NCI-H1930 (cell line): ENCODE results near the gene PNMA1.

ENCODE experiments used
- DNase-seq, 2 experiments: peaks; one replicate each; lab custom pipeline; 2025; lab: John Stamatoyannopoulos, UW

The PNMA1 gene

DNA sequence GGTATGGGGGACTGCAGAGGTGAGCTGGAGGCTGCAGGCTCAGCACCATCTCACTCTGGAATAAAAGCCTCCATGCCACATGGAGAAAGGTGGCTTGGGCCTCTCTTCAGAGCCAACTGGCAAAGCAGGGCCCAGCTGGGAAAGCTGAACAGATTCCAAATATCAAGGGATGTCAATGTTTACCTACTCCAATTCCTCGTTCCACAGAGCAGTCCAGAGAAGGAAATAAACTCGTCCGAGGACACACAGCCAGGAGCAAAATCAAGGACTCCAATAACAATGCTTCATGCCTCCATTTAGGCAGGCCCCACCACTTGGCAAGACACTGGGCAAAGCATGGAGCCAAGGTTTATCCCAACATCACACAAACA, 36.3 kb upstream of the PNMA1 start:
- DNase-seq, result no peak

DNA sequence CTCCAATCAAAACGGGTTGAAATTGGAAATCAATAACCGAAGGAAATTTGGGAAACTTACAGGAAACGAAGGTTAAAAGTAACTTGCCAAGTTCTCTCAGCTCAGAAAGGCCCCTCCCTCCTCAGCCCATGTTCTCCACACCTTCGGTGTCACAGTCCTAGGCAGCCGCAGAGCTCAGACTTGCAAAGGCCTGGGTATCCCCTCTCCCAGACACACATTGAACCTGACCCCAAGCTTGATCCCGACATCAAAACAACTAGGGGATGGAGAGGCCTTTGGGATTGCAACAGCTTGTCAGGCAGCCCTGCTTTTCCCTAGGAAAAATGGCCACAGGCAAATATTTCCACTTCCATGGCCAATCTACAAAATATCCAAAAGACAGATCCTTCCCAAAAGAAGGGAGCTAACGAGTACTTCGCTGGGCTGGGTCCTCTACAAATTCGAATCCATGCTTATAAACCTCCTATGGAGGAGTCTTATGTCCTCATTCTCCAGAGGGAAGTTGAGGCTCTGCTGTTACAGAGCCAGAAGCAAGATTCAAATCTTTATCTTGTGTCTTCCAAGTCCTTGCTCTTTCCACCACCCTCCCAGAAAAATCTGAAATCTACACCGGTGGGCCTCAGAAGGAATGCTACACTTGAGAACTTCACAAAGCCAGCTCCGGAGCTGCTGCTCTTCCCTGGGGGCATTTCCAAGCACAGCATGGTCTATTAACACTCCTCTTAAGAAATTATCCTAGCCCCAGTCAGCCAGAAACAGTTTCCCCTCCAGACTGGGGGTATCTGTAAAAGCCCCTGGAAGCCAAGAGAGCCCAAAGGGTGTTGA, 35.7 kb upstream of the PNMA1 start:
- no peak for DNase-seq

DNA sequence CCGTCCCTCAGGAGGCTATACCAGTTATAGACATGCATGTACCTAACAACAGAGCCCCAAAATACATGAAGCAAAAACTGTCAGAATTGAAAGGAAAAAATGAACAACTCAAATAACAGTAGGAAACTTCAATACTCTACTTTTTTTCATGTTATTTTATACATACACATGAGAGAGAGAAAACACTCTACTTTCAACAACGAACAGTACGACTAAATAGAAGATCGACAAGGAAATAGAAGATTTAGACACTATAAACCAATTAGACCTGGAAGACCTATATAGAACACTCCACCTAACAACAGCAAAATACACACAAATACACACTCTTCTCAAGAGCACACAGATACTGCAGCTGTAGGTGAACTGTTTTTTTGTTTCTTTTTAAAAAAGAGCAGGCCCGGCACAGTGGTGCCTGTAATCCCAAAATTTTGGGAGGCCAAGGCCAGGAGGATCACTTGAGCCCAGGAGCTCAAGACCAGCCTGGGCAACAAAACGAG, 34.7 kb upstream of the PNMA1 start:
- no peak for DNase-seq

DNA sequence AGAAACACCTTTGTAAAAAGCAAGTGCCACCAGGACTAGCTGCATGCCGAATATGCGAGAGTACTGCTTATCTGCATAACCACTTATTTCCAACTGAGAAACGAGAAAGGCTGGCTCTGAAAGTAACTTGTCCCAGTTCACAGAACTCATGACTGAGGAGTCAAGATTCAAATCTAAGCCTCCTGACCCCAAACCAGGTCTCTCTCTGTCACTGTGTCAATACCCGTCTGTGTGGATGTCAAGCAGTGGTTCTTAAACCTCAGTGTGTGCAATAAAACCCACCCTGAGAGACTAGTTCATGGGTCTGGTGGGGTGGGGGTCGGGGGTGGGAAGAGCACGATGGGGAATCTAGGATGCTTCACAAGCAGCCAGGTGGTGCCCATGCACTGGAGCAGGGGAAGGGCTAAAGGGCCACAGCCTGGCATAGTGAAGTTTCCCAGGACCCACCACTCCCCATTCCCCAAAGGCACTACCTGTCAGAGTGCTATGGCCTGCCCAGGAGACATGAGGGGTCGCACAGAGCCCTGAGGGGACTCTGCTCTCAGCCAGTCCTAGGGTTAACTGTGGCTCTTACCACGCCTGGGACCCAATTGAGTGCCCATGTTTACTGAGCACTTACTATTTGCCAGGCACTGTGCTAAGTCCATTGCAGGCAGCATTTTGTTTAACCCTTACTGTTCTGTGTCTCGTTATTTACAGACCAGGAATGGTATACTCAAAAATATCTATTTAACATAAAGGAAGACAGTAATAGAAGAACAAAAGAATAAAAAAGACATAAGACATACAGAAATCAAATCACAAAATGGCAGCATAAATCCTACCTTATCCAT, 33.4 kb upstream of the PNMA1 start:
- DNase-seq, result no peak

DNA sequence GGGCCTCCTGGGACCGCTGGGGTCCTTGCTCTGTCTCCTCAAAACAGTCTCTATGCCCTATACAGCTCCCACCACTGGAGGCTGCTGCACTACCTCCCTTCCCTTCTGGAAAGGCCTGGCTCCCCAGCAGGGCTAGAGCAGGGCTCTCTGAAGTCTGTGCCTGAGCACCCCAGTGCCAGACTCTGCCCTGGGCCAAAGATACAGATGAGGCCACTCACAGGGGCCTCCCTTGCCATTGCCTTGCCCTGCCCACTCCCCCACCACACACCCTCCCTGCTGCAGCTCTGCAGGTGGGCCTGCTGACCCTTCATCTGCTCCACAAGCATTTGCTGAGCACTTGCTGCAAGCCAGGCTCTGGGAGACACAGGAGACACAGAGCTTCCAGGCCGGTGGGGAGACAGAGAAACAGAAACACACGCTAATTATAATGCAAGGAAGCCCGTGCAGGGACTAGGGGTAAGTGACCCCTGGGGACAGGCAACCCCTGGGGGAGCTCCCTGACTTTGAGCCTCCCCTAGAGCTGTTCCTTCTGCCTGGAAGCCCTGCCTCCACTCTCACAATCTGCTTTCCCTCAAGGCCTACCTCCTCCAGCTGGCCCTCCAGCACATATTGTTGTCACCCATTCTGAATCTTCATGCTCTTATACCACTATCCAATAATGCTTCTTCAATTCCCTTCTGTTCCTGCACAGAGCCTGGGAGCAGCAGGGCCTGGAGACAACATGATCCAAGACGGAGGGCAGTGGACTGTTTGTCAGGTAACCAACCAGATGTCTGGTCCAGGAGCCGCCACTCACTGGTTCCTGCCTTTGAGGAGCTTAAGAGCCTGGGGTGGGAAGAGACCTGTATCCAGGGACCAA, 32.6 kb upstream of the PNMA1 start:
- no peak for DNase-seq

DNA sequence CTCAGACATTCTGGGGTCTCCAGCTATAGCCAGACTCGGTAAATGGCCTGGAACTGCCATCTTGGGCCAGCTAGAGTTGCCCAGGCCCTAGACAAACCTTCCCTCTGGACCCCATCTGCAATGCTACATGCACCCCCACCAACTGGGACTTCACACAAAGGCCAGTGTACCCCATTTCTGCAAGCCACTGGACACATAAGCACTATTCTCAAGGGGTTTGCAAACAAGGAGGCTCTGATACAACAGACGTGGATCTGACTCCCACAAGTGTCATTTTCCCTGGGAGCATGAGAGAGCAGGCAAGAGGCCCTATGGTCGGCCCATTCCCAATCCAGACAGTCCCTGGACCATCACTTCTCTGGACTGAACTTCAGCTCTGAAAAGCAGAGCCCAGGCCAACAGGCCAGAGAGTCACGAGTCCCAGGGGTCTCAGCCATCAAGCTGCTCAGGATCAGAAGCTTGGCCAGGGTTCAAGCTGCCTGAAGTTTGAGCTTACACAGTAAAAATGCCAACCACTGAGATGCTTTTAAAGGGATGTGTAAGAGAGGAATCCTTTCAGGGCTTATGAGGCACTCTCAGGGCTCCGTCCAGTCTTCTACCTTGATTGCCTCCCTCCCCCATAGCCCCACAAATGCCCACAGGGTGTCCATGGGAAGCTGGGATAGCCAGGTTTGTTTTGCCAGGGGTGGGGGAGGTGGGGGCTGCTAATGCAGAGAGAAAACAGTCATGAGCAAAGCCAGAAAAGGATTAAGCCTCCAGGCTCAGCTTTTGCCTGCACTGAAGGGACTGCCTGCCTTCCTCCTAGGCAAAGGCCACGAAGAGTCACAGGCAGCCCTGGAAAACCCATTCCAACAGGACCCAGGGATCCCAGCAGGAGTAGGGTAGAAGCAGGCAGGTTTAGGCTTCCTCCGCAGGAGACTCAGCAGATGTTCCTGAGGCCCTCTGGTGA, 31.7 kb upstream of the PNMA1 start:
- no peak for DNase-seq

DNA sequence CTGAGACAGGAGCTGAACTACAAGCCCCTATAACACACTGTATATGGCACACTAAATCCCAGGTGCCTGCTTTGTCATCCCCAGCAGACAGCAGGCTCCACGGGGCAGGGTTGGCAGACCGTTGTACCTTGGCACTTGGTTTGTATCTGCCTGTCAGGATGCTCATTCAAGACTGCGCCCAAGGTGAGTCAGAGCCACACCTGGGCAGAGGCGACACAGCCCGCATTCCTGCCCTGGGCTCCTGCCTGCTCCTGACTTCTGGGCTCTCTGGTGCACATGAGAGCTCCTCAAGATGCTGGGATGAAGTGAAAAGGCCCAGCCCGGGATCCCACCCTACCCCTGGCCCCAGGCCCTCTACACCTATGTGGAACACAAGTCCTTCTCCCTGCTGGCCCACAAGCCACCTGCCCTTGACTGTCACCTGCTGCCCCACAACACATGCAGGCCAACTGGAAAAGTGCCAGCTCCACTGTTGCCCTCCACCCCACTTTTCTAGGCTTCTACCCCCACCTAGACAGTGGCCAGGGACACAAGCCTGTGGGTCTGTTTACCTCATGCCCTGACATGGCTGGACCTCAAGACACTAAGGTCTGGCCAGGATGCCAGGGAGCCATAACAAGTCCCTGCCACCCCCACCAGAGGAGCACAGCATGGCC, 30.8 kb upstream of the PNMA1 start:
- no peak for DNase-seq

DNA sequence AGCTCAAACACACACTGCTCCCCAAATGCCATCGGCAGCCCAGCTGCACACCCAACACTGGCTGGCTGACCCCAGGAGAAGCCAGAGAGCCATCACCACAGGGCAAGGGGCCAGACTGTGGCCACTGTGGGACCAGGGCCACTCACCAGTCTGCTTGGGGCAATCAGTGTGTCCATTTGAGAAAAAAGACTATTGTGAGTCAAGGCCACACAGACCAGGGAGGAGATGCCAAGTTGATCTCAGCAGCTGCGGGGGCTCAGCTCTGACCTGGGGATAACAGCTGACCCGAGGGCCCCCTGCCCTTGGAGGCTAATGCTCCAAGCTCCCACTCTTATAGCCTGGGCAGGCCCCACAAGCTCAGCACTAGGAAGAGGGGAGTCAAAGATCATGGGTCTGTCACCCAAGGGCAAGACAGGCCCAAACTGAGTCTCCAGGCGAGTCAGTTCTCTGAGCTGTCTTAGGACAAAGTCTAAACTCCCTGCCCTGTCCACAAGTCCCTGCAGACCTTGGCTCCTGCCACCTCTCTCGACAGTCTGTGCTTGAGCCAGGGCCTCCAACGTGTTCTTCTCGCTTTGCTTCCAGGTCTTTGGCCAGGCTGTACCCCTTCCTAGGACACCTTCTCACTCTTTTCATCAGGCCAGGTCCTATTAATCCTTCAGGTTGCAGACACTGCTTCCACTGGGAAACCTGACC, 30.1 kb upstream of the PNMA1 start:
- DNase-seq, result no peak

DNA sequence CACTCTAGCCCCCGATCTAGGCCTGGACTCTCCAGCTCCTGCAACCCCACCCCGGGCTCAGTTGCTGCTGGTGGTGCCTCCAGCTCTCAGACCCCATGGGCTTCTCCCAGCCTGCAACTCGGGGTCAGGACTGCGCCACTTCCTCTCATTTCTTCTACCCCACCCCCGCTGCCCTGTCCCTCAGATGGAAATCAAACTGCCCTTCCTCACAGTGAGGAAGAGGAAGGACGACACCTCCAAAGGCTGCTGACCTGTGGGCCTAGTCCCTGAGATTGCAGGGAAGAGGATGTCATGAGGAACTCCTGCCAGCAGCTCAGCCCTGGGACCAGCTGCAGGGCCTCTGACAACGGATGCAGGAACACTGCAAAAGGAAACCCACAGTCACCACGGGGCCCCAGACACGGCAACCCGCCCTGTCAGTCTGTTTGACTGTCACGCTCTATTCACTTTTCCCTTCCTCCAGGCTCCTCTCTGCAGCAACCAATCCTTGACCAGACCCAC, 29.3 kb upstream of the PNMA1 start:
- DNase-seq, result no peak

DNA sequence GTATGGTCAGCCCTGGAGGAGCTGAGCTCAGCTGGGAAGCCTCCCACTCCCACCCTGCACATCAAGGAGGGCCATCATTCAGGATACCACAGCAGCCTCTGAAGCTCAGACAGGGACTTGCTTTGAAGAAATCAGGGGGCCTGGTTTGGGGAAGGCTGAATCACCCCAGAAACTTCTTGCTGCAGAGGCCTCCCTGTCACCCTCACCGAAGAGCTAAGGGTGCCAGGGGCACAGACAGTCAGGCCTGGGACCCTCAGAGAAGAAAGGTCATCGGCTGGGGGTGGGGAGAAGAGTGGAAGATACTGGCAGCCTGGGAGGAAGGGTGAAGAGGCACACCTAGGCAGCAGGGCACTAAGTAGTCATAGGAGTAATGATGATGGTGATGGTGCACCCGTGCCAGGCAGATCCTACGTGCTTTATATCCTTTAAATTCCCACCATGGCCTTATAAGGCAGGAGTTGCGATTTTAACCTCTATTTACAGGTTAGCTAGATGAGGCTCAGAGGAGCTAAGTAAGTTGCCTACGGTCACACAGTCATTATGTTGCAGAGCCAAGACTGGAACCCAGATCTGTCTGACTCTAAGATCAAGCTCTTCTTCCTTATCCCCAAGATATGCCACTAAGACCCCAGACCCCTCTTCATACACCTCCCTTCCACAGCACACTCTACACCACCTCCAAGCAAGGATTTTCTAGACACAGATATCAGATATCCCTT, 28.5 kb upstream of the PNMA1 start:
- no peak for DNase-seq

DNA sequence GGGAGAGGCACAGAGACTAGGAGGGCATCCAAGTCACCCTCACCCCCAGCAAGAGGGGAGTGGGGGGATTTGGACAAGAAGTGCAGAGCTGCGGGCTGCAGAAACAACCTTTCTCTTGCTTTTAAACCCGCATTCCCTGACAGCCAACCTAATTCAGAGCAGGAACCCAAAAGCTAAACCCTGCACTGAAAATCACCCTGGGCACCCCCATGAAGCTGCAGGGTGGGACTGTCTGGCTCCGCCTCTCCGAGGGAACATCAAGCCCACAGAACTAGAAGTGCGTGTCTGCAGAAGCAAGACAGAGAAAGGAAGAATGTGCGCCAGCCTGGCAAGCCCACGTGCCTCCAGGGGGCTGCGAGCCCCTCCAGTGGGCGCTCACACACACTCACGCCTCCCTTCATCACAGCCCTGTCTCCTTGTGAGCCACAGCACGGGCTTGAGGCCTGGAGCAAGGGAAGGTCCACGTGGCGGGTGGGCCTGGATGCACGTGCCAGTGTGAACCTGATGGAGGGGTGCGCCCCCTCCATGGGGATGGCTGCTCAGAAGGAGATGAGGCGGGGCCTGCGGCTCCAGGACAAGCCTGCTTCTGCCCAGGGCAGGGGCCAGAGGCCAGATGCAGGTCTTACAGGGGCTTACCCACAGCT, 27.8 kb upstream of the PNMA1 start:
- DNase-seq, result no peak

DNA sequence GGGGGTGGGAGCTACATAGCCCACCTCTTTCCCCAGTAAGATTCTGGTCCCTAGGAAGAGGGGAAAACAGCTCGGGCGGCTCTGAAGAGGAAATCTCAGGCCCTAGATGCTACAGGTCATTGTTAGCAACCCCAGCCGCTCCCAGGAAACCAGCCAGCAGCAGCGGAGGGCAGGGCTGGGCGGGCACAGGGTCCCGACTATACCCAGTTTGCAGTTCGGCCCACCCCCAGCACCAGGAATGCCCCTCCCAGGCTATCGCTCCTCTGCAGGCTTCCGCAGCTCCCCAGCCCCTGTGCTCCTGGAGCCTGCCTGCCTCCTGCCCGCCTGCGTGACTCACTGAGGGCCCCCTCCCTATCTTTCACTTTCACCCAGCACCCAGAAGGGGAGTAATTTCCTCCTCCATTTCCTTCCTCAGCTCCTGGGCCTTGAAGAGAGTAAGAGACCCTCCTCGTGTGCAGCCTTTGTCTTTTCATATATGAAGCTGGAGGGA, 27.2 kb upstream of the PNMA1 start:
- DNase-seq, result no peak

DNA sequence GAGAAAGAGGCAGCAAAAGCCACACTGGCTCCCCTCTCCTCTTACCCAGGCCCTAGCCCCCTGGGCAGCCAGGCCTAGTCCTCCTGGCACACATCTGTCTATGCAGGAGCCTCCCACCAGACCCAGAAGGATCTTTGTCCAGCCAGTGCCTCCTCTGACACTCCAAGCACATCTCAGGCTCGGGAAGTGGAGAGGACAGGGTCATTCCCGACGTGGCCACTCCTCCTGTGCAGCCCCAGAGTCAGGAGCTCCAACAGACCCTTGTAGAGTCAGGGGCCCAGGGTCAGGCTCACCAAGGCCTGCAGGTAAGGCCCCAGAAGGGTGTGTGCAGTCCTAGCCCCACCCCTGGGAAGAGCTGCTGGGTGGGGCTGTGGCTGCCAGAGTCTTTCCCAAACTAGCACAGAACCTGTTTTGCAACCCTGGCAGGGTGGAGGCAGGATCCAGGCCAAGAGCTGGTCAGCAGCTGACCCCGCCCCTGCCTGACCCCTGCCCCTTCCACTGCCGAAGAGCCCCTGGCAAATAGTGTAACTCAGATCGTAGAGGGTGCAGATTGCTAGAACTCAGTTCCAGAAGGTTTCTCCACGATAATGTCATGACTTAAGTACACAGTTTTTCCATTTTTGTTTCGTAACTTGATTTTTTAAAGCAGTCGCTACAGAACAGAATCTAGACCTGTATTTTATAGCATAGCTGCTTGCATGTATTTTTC, 26.6 kb upstream of the PNMA1 start:
- DNase-seq, result no peak

DNA sequence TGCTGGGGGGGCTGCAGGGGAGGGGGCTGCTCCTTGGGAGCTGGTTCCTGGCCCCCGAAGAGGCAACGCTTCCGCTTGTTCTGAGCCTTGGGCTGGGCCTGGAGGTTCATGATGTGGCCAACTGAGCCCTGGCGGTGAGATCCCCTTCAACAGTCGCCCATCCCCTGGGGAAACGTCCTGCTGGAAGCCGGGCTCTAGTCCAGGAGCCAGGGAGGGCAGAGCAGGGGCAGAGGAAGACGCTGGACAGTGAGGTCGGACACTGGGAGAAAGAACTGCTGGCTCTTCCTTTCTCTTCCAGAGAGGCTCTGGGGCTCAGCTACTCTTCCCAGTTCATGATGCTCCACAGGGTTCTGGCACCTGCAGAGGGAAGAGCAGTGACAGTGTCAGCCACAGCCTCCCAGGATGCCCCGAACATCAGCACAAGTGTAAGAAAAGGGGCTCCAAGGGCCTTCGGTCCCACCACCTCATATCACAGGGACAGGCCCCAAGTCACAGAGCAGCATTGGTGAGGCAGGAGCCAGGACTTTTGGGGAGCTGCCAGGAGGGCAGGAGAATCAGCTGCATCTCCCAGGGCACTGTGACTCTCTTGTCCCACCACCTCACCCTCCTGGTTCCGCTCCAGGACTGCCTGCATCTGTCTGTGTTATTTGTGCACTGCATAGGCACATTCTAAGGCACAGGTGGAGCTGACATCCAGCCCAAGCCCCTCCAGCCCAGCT, 25.9 kb upstream of the PNMA1 start:
- no peak for DNase-seq

DNA sequence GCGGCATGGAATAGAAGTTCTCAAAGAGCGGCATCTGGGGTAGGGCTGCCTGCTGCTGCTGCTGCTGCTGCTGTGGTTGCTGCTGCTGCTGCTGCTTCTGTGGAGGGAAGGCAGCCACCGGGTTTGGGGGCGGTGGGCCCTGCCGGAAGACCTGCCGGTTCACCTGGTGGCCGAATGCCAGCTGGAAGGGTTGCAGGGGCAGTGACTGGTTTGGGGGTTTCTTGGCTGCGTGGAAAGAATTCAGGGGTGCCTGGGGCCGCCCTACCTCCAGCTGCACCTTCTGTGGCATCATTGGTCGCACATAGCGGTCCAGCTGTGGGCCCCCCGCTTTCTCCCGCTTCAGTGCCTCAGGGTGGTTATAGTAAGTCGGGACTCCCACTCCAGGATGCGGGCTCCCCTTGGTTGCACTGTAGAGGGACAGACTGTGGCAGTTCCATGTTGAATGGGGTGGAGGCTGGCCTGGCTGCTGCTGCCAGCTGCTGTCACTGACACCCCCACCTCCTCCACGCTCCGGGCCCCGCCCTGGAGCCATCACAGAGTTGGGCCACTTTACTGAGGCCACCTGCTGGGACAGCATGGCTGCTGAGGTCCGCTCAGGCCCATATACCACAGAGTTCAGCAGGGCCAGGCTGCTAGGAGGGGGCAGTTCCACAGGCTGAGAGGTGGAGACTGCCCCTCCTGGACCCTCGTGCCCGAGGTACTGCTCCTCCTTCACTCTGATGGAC, 25.2 kb upstream of the PNMA1 start:
- no peak for DNase-seq

DNA sequence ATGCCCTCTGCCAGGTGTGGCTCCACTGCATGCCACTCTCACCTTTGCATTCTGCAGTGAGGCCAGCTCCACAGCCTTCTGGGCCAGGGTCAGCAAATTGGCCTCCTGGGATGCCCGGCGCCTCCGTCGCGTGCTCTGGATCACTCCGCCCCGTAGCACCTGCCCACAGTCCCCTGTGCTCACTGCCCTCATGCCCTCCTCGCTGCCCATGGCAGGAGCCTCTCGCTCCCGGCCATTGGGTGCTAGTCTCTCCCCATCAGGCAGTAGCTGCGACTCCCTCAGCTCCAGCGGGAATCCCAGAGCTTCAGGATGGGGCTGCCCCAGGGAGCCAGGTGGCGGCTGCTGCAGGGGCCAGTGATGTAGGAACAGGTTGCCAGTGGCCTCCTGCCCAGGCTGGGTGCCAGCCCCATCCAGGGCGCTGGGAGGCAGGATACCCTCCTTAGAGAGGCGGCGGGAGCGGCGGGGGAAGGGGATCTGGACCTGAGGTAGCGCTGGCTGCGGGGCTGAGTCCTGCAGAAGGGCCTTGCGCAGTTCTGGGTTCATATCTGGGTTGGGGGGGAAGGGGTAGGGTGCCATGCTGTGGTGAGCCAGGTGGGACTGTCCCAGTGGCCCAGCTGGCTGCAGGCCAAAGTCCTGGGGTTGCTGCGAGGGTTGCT, 24.5 kb upstream of the PNMA1 start:
- no peak for DNase-seq
